ENCODE results near the gene CDH24. TPM values are rescaled to one million over a fixed set of nuclear protein-coding genes. Genes with fewer than 3 reads are reported as not detected.
A peak's percentile ranks its signal among the peaks of the same experiment; 100 is the strongest.

Gene CDH24
- total and polyA plus RNA-seq, 9 of the 15 experiments (the other 6 are each of a cell fraction or from before 2014, with no cell fraction given): 0.04 to 16.2 (median 4.9) TPM

- TF ChIP-seq ATF1 (CRISPR knock-in tag; IDR thresholded peaks at IDR 0.05) (no peak), ATF1 (tag; IDR thresholded peaks at IDR 0.05) (peak; percentile 55; the same call in 1 of the 2 replicates), NR2C2 (CRISPR knock-in tag; IDR thresholded peaks at IDR 0.05) (no peak), NR2C2 (tag; IDR thresholded peaks at IDR 0.05) (peak; percentile 3; the same call in 1 of the 2 replicates), ZNF431 (CRISPR knock-in tag; IDR thresholded peaks at IDR 0.05) (no peak), ZNF57 (CRISPR knock-in tag; IDR thresholded peaks at IDR 0.05) (no peak), TEAD4 (IDR thresholded peaks at IDR 0.05; ENCODE audit: low read length) (peak; percentile 7; the same call in 1 of the 2 replicates), TEAD4 (CRISPR knock-in tag; IDR thresholded peaks at IDR 0.05; ENCODE audit: borderline replicate concordance) (no peak), ZNF696 (CRISPR knock-in tag; conservative IDR thresholded peaks at IDR 0.05) (no peak), NCOA1 (IDR thresholded peaks at IDR 0.05; ENCODE audit: low read depth) (0 out of 2 replicates have a peak, but pooled peaks have one; percentile 19), GATAD2B (IDR thresholded peaks at IDR 0.05; ENCODE audit: borderline replicate concordance) (no peak), TAF9B (IDR thresholded peaks at IDR 0.05; ENCODE audit: partially characterized antibody) (no peak), CTCFL (IDR thresholded peaks at IDR 0.05; ENCODE audit: borderline replicate concordance, insufficient read depth, low read depth, low read length, poor library complexity, severe bottlenecking) (no peak), DMBX1 (CRISPR knock-in tag; IDR thresholded peaks at IDR 0.05; ENCODE audit: borderline replicate concordance) (no peak), ELF4 (CRISPR knock-in tag; IDR thresholded peaks at IDR 0.05) (0 out of 2 replicates have a peak, but pooled peaks have one; percentile 60), CREBBP (IDR thresholded peaks at IDR 0.05; ENCODE audit: low read depth, low read length) (no peak), THRAP3 (IDR thresholded peaks at IDR 0.05; ENCODE audit: borderline replicate concordance) (no peak), ID3 (CRISPR knock-in tag; IDR thresholded peaks at IDR 0.05) (no peak), ID3 (tag; IDR thresholded peaks at IDR 0.05) (peak; percentile 55; the same call in 1 of the 2 replicates), CREB1 (IDR thresholded peaks at IDR 0.05) (no peak), CREB1 (CRISPR knock-in tag; IDR thresholded peaks at IDR 0.05) (peak; percentile 29; the same call in 1 of the 2 replicates), FOXP1 (CRISPR knock-in tag; IDR thresholded peaks at IDR 0.05) (no peak), SMARCA5 (IDR thresholded peaks at IDR 0.05) (no peak; the same call in 1 of the 2 replicates), ZNF75A (CRISPR knock-in tag; IDR thresholded peaks at IDR 0.05) (no peak), ZNF354B (CRISPR knock-in tag; IDR thresholded peaks at IDR 0.05) (no peak), HNRNPK (IDR thresholded peaks at IDR 0.05; ENCODE audit: low read depth, low read length, poor library complexity, severe bottlenecking) (no peak), CREB3L1 (IDR thresholded peaks at IDR 0.05; ENCODE audit: borderline replicate concordance, low read depth) (peak; percentile 64; the same call in 1 of the 2 replicates), TEAD2 (tag; IDR thresholded peaks at IDR 0.05) (no peak)
These were observed 47.2 kb downstream of the CDH24 start, which contains the start of gene C14orf93 (continued) for GRCh38 chr14:23009939-23010726.
